Measurements from ENCODE around the gene SPINDOC.

DNA sequence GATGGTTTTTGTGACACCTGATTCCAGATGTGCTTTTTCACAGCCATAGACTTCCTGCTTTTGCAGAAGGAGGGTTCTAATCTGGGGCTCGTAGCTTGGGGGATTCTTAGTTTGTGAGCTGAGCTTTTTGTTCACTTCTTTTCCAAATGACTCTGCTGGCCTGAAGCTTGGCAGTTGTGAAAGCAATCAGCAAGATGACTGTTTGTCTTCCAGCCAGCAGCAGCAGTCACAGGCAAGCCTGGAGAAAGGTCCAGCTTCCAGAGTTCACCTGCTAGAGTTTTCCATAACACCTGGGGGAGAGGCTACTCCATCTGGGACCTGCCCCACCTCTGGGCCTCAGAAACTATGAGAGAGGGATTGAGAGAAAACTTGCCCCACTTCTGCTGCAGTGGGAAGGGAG is 29.8 kb downstream of the SPINDOC start:
- TF ChIP-seq SUZ12 (IDR thresholded peaks at IDR 0.05) (no peak), NFRKB (IDR thresholded peaks at IDR 0.05) (no peak), ELF4 (IDR thresholded peaks at IDR 0.05) (no peak), TARDBP (IDR thresholded peaks at IDR 0.05) (no peak), BHLHE40 (IDR thresholded peaks at IDR 0.05; ENCODE audit: borderline replicate concordance) (no peak), FOXA1 (IDR thresholded peaks at IDR 0.05) (no peak)

Data from HEK293T (cell line).